Mammary epithelial cell (primary cell): Measurements from ENCODE around the gene DNAJC13.

Source experiments
- EZH2 ChIP-seq: IDR thresholded peaks from 2 replicates; pipeline ENCODE4 v1.6.1; 2012; ENCODE audit warnings: low read length, inconsistent platforms, borderline replicate concordance
- TF ChIP-seq, protein P1 (sequence below), 2 donors: IDR thresholded peaks in 1 of 2; conservative IDR thresholded peaks in 1 of 2; 2 replicates each; pipeline ENCODE4 v1.5.1; 2011 to 2012; ENCODE audit warnings: inconsistent platforms in 2 of 2, low read length in 2 of 2, mild to moderate bottlenecking in 2 of 2, control low read depth in 1 of 2, low read depth in 1 of 2; ENCODE audit not compliant: insufficient read depth in 1 of 2; ENCODE audit errors: extremely low read depth in 1 of 2

DNA sequence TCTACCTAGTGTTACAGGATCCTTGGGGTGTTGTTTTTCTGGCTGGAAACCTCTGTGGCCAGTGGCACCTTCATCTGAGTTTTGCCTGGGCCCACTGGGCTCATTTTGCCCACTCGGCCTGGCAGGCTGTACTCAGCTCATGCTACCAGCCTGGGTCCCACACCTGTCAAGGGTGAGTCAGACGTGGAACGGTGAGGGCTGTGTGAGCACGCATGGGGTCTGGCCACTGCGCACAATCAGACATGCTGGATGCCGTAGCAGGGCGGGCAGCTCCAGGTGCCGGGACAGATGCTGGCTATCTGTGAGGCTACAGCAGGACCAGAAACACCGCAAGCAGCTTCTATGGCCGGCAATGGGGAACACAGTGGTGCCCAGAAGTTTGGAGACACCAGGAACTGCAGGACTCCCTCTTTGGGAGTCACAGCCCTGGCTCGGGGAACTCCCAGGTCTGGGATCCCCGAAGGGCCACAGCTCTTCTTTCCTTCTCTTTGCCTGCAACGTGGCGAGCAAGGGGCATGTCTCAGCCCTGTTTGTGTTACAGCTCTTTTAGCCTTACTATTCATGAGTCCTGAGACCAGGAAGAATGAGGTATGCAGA lies 35.9 kb upstream of the DNAJC13 start:
- TF ChIP-seq, protein P1, sequence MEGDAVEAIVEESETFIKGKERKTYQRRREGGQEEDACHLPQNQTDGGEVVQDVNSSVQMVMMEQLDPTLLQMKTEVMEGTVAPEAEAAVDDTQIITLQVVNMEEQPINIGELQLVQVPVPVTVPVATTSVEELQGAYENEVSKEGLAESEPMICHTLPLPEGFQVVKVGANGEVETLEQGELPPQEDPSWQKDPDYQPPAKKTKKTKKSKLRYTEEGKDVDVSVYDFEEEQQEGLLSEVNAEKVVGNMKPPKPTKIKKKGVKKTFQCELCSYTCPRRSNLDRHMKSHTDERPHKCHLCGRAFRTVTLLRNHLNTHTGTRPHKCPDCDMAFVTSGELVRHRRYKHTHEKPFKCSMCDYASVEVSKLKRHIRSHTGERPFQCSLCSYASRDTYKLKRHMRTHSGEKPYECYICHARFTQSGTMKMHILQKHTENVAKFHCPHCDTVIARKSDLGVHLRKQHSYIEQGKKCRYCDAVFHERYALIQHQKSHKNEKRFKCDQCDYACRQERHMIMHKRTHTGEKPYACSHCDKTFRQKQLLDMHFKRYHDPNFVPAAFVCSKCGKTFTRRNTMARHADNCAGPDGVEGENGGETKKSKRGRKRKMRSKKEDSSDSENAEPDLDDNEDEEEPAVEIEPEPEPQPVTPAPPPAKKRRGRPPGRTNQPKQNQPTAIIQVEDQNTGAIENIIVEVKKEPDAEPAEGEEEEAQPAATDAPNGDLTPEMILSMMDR (conservative IDR thresholded peaks at IDR 0.05 in 1 of 2, IDR thresholded peaks at IDR 0.05 in 1 of 2; ENCODE audit: extremely low read depth in 1 of 2, insufficient read depth in 1 of 2, low read depth in 1 of 2, low read length in 2 of 2): no peak
- TF ChIP-seq EZH2: no peak
